Brain microvascular endothelial cell (primary cell): ENCODE measurements around the gene HNRNPR.
A peak's percentile ranks its signal among the peaks of the same experiment; 100 is the strongest.

Experiments used
- DNase-seq: peaks from one replicate; pipeline ENCODE4 v3.0.0-alpha.2; 2020
- H3K27ac ChIP-seq: fragments of 250-450 bp; sonication (Bioruptor Pico); 2 replicates; pipeline ENCODE4 v1.5.1; 2020; ENCODE audit warnings: mild to moderate bottlenecking, moderate library complexity
- H3K27me3 ChIP-seq: fragments of 250-450 bp; sonication (Bioruptor Pico); replicated peaks from 2 replicates; pipeline ENCODE4 v1.5.1; 2020; ENCODE audit warnings: mild to moderate bottlenecking
- H3K36me3 ChIP-seq: fragments of 250-450 bp; sonication (Bioruptor Pico); replicated peaks from 2 replicates; pipeline ENCODE4 v1.5.1; 2020; ENCODE audit warnings: mild to moderate bottlenecking
- H3K4me3 ChIP-seq: 2 replicates; pipeline ENCODE4 v1.5.1; 2011; ENCODE audit warnings: low read depth, mild to moderate bottlenecking, control low read depth, low read length, moderate library complexity
- CTCF ChIP-seq: IDR thresholded peaks from 2 replicates; pipeline ENCODE4 v1.5.1; 2011; ENCODE audit warnings: low read depth, mild to moderate bottlenecking, moderate library complexity, low read length, control low read depth, inconsistent platforms; ENCODE audit errors: missing control alignments
- in situ Hi-C: cut with HindIII; loops from 2 replicates; pipeline ENCODE4 v1.10.0; 2017; ENCODE audit warnings: low sequenced_read_pairs, low pct_ligation_motif_present

The HNRNPR gene

GRCh38 chr1:23341931-23342692 is 2.0 kb downstream of the HNRNPR start:
- Histone ChIP-seq H3K27ac (peak overlapping the region; percentile 96), H3K27me3 (no peaks in the 10 kb centered on the region), H3K4me3 (peak overlapping the region; percentile 85), H3K36me3 (peaks cover 12% of the 10 kb centered on the region)
- in situ Hi-C loops = no loop called here
- no peak for TF ChIP-seq CTCF
- no peak for DNase-seq

GRCh38 chr1:23339632-23340031 is 4.5 kb downstream of the HNRNPR start:
- in situ Hi-C loops = no loop called here
- Histone ChIP-seq H3K4me3 (no peak overlapping the region), H3K27me3 (no peaks in the 10 kb centered on the region), H3K36me3 (peaks cover 27% of the 10 kb centered on the region), H3K27ac (no peak overlapping the region)
- TF ChIP-seq CTCF = no peak
- DNase-seq = no peak

DNA sequence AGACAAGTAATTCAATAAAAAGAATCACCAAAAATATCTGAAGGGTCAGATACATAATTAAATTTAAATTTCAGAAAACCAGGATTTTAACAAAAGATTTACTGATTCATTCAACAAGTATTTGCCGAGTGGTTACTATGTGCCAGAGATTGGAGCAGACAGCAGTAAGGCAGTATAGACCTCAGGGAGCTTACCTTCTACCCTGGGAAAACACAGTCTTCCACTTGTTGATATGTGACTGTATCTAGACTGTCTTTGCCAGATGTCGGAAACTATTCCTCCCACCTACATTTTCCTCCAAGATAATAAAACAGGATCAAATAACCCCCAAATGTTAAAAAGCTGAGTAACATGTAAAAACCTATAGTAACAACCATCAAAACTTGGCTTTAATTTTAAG is 6.2 kb downstream of the HNRNPR start:
- no peak overlapping the region for H3K27ac ChIP-seq
- no peak for DNase-seq
- in situ Hi-C loops = no loop called here
- H3K36me3 ChIP-seq = peaks cover 41% of the 10 kb centered on the region
- TF ChIP-seq CTCF = no peak
- no peaks in the 10 kb centered on the region for H3K27me3 ChIP-seq
- H3K4me3 ChIP-seq = no peak overlapping the region

GRCh38 chr1:23331713-23332112 is 12.4 kb downstream of the HNRNPR start:
- Histone ChIP-seq H3K4me3 (no peak overlapping the region), H3K36me3 (peaks cover 71% of the 10 kb centered on the region), H3K27me3 (no peaks in the 10 kb centered on the region), H3K27ac (no peak overlapping the region)
- no peak for DNase-seq
- no peak for TF ChIP-seq CTCF
- in situ Hi-C loops = no loop called here

DNA sequence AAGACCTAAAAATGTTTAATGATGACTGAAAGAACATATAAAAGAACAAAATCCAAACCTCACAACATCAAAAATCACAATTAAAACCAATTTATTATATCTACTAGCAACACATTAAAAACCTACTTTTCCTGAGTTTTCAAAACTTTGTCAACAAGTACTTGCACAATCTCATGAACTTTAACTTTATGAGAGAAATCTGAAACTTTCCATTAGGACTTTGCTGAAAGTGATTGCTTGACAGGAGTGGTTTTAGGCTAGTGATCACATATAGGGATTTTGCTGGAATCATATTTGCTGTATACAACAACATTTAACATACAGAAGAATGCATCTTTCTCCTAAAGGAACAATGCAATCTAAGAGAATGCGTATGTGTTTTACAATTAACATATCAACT is 13.2 kb downstream of the HNRNPR start:
- Histone ChIP-seq H3K27me3 (no peaks in the 10 kb centered on the region), H3K27ac (no peak overlapping the region), H3K36me3 (peaks cover 77% of the 10 kb centered on the region), H3K4me3 (no peak overlapping the region)
- in situ Hi-C loops = no loop called here
- DNase-seq = no peak
- TF ChIP-seq CTCF = no peak

DNA sequence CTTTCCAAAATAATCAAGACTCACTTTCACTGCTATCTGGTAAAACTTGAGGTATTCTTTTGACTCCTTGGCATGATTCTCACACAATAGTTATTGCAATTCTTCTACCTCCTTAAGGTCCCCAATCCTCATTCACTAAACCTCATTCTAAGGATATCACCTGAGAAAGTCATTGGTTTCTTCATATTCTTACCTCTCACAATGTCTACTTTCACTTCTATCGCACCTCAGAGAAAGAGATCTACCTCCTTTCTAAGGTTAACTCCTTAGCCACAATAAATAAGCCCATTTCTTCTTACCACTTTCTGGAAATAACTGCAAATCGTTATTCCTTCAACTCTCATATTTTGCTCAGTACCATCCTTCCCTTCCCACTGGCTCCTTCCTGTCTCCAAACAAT is 18.7 kb downstream of the HNRNPR start:
- Histone ChIP-seq H3K4me3 (no peak overlapping the region), H3K27ac (no peak overlapping the region), H3K36me3 (peaks cover 57% of the 10 kb centered on the region), H3K27me3 (no peaks in the 10 kb centered on the region)
- in situ Hi-C loops = no loop called here
- DNase-seq = no peak
- TF ChIP-seq CTCF = no peak
